Measurements from ENCODE around the gene GUCY2D. TPM values are rescaled to one million over a fixed set of nuclear protein-coding genes. Genes with fewer than 3 reads are reported as not detected.
"Not testable (repeated sequence)": the region's sequence is repeated elsewhere in the genome, so short reads cannot be mapped to it uniquely, and the experiment has no call there.

GUCY2D gene
- 0.14 TPM for polyA plus RNA-seq (2013, experiment 1 of 2)
- polyA plus RNA-seq (2013, experiment 2 of 2) = 0.19 TPM

DNA sequence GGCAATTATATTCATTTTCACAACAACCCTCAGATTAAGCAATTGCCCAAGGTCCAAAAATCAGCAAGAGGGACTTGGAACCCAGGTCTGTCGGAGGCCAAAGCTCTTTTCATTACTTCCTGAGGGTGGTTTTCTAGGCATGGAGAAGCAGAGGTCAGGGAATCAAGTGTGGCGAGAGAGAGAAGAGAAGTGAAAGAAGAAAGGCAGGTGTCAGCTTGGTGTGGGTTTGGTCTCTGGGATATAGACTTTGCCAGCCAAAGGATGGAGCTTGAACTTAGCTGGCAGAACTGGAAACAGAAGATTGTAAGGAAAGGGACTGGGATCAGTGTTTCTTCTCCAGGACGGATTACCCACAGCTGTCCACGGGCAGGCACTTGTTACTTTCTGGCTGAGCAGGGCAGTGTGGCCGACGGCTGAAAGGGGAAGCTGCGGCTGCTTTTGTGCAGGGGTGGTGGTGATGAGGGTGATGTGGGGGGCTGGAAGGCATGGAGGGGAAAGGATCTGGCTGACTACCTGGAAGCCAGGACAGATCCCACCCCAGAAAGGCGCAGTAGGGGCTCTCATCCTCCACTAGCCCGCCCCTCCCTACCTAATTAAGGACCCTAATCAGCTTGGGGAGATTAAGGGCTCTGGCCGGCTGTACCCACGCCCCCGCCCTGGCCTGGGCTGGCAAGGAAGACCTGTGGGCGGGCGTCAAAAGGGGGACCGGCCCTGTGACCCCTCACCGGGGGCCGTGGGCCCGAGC lies at the start of gene GUCY2D:
TSS of gene GUCY2D (plus strand) at position 640 of the 745 bp plus-strand sequence. CDS start 433 bp downstream, outside the sequence.
- H2BK120ac ChIP-seq (ENCODE audit: low read depth, low read length) = no peak within 1 kb of the TSS
- H3K18ac ChIP-seq (ENCODE audit: low read length) = peak within 1 kb of the TSS; percentile 92
- peak within 1 kb of the TSS; percentile 75 for H3K14ac ChIP-seq (ENCODE audit: low read length)
- peak within 1 kb of the TSS; percentile 44 for H3K9ac ChIP-seq (ENCODE audit: low read depth, low read length, poor library complexity)
- H4K8ac ChIP-seq (ENCODE audit: low read depth, low read length) = no peak within 1 kb of the TSS
- peak within 1 kb of the TSS; percentile 84 for H3K4ac ChIP-seq (ENCODE audit: low read length)
- peak within 1 kb of the TSS; percentile 93 for H2BK15ac ChIP-seq (ENCODE audit: low read length)
- no peak for DNase-seq (ENCODE audit: low spot score)
- H2BK5ac ChIP-seq (ENCODE audit: low read length) = peak within 1 kb of the TSS; percentile 66
- peak within 1 kb of the TSS; percentile 66 for H3K4me2 ChIP-seq (ENCODE audit: insufficient read depth, low read length, poor library complexity, severe bottlenecking)
- peaks cover 0 to 6% of the 10 kb centered on the region in 2 donors for H3K9me3 ChIP-seq (replicated peaks in 1 of 2; ENCODE audit: control insufficient read depth in 2 of 2, insufficient read depth in 1 of 2, low read depth in 1 of 2, low read length in 2 of 2)
- no peak within 1 kb of the TSS for H3K27ac ChIP-seq (replicated peaks; ENCODE audit: low read length)
- H4K91ac ChIP-seq (ENCODE audit: low read depth, low read length, poor library complexity) = no peak within 1 kb of the TSS
- H3K36me3 ChIP-seq (replicated peaks in 1 of 2; ENCODE audit: control insufficient read depth in 2 of 2, insufficient read depth in 2 of 2, low read length in 2 of 2) = no peaks in the 10 kb centered on the region
- peak within 1 kb of the TSS; percentile 73 for H2BK12ac ChIP-seq (ENCODE audit: low read length)
- H3K4me1 ChIP-seq (ENCODE audit: control insufficient read depth in 2 of 2, insufficient read depth in 1 of 2, low read depth in 1 of 2, low read length in 2 of 2) = peaks cover 0 to 4% of the 10 kb centered on the region in 2 donors
- H2AFZ ChIP-seq (ENCODE audit: low read length) = peak within 1 kb of the TSS; percentile 75
- H3K4me3 ChIP-seq (ENCODE audit: low read length in 2 of 2) = peak within 1 kb of the TSS in 1 of 2 donors; percentile 64
- WGBS, 2 donors (ENCODE audit: extremely low coverage in 2 of 2, insufficient read length in 2 of 2, insufficient replicate concordance in 1 of 2) = no CpG with 5 or more reads among the region's 18 CpGs
- H3K27me3 ChIP-seq (ENCODE audit: control insufficient read depth in 3 of 3, insufficient read depth in 3 of 3, low read depth in 1 of 3, low read length in 3 of 3) = peaks cover 5 to 66% (median 36%) of the 10 kb centered on the region in 3 experiments
- H3K23ac ChIP-seq (ENCODE audit: low read depth, low read length, poor library complexity) = peak within 1 kb of the TSS; percentile 92
- H2AK5ac ChIP-seq (ENCODE audit: low read depth, low read length) = peak within 1 kb of the TSS; percentile 83
- no peaks in the 10 kb centered on the region for H3K79me1 ChIP-seq (ENCODE audit: low read depth, low read length)

DNA sequence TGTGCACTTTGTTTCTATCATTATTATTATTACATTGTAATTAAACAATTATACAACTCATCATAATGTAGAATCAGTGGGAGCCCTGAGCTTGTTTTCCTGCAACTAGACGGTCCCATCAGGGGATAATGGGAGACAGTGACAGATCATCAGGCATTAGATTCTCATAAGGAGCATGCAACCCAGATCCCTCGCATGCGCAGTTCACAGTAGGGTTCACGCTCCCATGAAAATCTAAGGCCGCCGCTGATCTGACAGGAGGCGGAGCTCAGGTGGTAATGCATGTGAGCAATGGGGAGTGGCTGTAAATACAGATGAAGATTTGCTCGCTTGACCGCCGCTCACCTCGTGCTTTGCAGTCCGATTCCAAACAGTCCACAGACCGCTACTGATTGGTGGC lies 49.1 kb upstream of the GUCY2D start:
- not testable (repeated sequence) for H3K4me3 ChIP-seq (ENCODE audit: low read length in 2 of 2); H2BK5ac ChIP-seq (ENCODE audit: low read length); H3K79me1 ChIP-seq (ENCODE audit: low read depth, low read length); H3K4ac ChIP-seq (ENCODE audit: low read length); H2BK120ac ChIP-seq (ENCODE audit: low read depth, low read length); H3K14ac ChIP-seq (ENCODE audit: low read length); H3K9ac ChIP-seq (ENCODE audit: low read depth, low read length, poor library complexity); H2BK12ac ChIP-seq (ENCODE audit: low read length); H3K4me2 ChIP-seq (ENCODE audit: insufficient read depth, low read length, poor library complexity, severe bottlenecking); H2AK5ac ChIP-seq (ENCODE audit: low read depth, low read length); H2BK15ac ChIP-seq (ENCODE audit: low read length); H4K8ac ChIP-seq (ENCODE audit: low read depth, low read length); H3K4me1 ChIP-seq (ENCODE audit: control insufficient read depth in 2 of 2, insufficient read depth in 1 of 2, low read depth in 1 of 2, low read length in 2 of 2); DNase-seq (ENCODE audit: low spot score); H3K9me3 ChIP-seq (replicated peaks in 1 of 2; ENCODE audit: control insufficient read depth in 2 of 2, insufficient read depth in 1 of 2, low read depth in 1 of 2, low read length in 2 of 2); H3K27me3 ChIP-seq (ENCODE audit: control insufficient read depth in 3 of 3, insufficient read depth in 3 of 3, low read depth in 1 of 3, low read length in 3 of 3); H4K91ac ChIP-seq (ENCODE audit: low read depth, low read length, poor library complexity); H3K27ac ChIP-seq (replicated peaks; ENCODE audit: low read length); H3K23ac ChIP-seq (ENCODE audit: low read depth, low read length, poor library complexity); H3K18ac ChIP-seq (ENCODE audit: low read length); H2AFZ ChIP-seq (ENCODE audit: low read length)
- no CpG with 5 or more reads among the region's 13 CpGs for WGBS, 2 donors (ENCODE audit: extremely low coverage in 2 of 2, insufficient read length in 2 of 2, insufficient replicate concordance in 1 of 2)
- H3K36me3 ChIP-seq (replicated peaks in 1 of 2; ENCODE audit: control insufficient read depth in 2 of 2, insufficient read depth in 2 of 2, low read length in 2 of 2) = peaks cover 11 to 23% of the 10 kb centered on the region in 2 donors

DNA sequence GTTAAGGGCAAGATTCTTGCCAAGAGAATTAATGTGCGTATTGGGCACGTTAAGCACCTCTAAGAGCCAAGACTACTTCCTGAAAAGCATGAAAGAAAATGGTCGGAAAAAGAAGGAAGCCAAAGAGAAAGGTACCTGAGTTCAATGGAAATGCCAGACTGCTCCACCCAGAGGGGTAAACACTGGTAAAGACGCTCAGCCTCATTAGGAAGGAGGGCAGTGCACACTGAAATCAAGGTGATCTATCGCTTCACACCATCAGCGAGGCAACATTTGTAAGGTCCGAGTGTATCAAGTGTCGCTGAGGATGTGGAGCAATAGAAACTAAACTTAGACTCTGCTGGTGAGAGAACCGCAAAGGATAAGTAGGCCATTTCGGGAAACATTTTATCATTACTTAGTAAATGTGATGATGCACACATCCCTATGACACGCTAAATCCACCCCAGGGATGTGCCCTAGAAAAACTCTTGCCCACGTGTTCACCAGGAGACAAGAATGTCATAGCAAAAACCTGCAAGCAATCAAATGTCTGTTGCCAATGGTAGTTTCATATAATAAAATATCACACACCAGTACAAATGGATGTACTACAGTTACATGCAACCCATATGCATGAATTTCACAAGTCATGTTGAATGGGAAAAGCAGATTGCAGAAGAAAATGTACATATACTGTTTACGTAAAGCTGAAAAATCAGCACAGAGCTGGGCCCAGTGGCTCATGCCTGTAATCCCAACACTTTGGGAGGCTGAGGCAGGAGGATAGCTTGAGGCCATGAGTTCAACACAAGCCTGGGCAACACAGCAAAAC lies 46.8 kb upstream of the GUCY2D start:
- Histone ChIP-seq H3K27ac (replicated peaks; ENCODE audit: low read length) (no peak overlapping the region), H2AK5ac (ENCODE audit: low read depth, low read length) (no peak overlapping the region)
- WGBS, 2 donors (ENCODE audit: extremely low coverage in 2 of 2, insufficient read length in 2 of 2, insufficient replicate concordance in 1 of 2) = no CpG with 5 or more reads among the region's 13 CpGs

More for the DNA sequence above, 46.8 kb upstream of the GUCY2D start:
- Histone ChIP-seq H3K79me1 (ENCODE audit: low read depth, low read length) (no peaks in the 10 kb centered on the region), H3K9ac (ENCODE audit: low read depth, low read length, poor library complexity) (no peak overlapping the region), H2BK120ac (ENCODE audit: low read depth, low read length) (no peak overlapping the region), H3K27me3 (ENCODE audit: control insufficient read depth in 3 of 3, insufficient read depth in 3 of 3, low read depth in 1 of 3, low read length in 3 of 3) (no peaks in the 10 kb centered on the region), H3K14ac (ENCODE audit: low read length) (no peak overlapping the region), H3K4me2 (ENCODE audit: insufficient read depth, low read length, poor library complexity, severe bottlenecking) (no peak overlapping the region), H4K91ac (ENCODE audit: low read depth, low read length, poor library complexity) (no peak overlapping the region), H2BK5ac (ENCODE audit: low read length) (no peak overlapping the region), H2BK12ac (ENCODE audit: low read length) (no peak overlapping the region), H3K23ac (ENCODE audit: low read depth, low read length, poor library complexity) (no peak overlapping the region), H2AFZ (ENCODE audit: low read length) (no peak overlapping the region), H3K9me3 (replicated peaks in 1 of 2; ENCODE audit: control insufficient read depth in 2 of 2, insufficient read depth in 1 of 2, low read depth in 1 of 2, low read length in 2 of 2) (no peaks in the 10 kb centered on the region), H3K4me3 (ENCODE audit: low read length in 2 of 2) (no peak overlapping the region), H3K36me3 (replicated peaks in 1 of 2; ENCODE audit: control insufficient read depth in 2 of 2, insufficient read depth in 2 of 2, low read length in 2 of 2) (peaks cover 0 to under 1% of the 10 kb centered on the region in 2 donors), H3K4ac (ENCODE audit: low read length) (no peak overlapping the region), H3K4me1 (ENCODE audit: control insufficient read depth in 2 of 2, insufficient read depth in 1 of 2, low read depth in 1 of 2, low read length in 2 of 2) (no peaks in the 10 kb centered on the region), H3K18ac (ENCODE audit: low read length) (no peak overlapping the region), H2BK15ac (ENCODE audit: low read length) (no peak overlapping the region), H4K8ac (ENCODE audit: low read depth, low read length) (no peak overlapping the region)
- no peak for DNase-seq (ENCODE audit: low spot score)

Measured in neuronal stem cell (in vitro differentiated cells).